GM19397 (cell line): ENCODE results near the gene MRPL14.
A peak's percentile ranks its signal among the peaks of the same experiment; 100 is the strongest.

Experiments
- ATAC-seq: cut with Tn5 transposase; IDR thresholded peaks from one replicate; pipeline ENCODE4 v1.9.1; 2021; ENCODE audit warnings: mild to moderate bottlenecking, moderate library complexity; ENCODE audit not compliant: unreplicated experiment

The MRPL14 gene

GRCh38 chr6:44081753-44082152, 45.5 kb downstream of the MRPL14 start:
- ATAC-seq, result no peak

GRCh38 chr6:44080561-44081521, 46.4 kb downstream of the MRPL14 start:
- no peak for ATAC-seq

GRCh38 chr6:44079672-44080071, 47.6 kb downstream of the MRPL14 start:
- ATAC-seq, result no peak

GRCh38 chr6:44078827-44079671, 48.2 kb downstream of the MRPL14 start:
- no peak for ATAC-seq

GRCh38 chr6:44078219-44078826, 48.9 kb downstream of the MRPL14 start:
- no peak for ATAC-seq

- ATAC-seq, result no peak
Observed at GRCh38 chr6:44077214-44077946, 49.9 kb downstream of the MRPL14 start.

GRCh38 chr6:44076356-44077213, 50.7 kb downstream of the MRPL14 start:
- ATAC-seq, result no peak

- ATAC-seq, result no peak
Observed at GRCh38 chr6:44075647-44076355, 51.5 kb downstream of the MRPL14 start.

GRCh38 chr6:44074813-44075646, 52.2 kb downstream of the MRPL14 start:
- ATAC-seq, result no peak

- no peak for ATAC-seq
Observed at GRCh38 chr6:44074439-44074812, 52.8 kb downstream of the MRPL14 start.

- no peak for ATAC-seq
Observed at GRCh38 chr6:44073612-44074438, 53.4 kb downstream of the MRPL14 start.

- peak; percentile 51 for ATAC-seq
Observed at GRCh38 chr6:44072959-44073611, 54.2 kb downstream of the MRPL14 start.

- ATAC-seq, result no peak
Observed at GRCh38 chr6:44072452-44072958, 54.7 kb downstream of the MRPL14 start.

GRCh38 chr6:44071670-44072451, 55.4 kb downstream of the MRPL14 start:
- no peak for ATAC-seq

- no peak for ATAC-seq
Observed at GRCh38 chr6:44068607-44069296, 58.5 kb downstream of the MRPL14 start.
